ENCODE data around the gene CYP11A1.

CYP11A1 gene

DNA sequence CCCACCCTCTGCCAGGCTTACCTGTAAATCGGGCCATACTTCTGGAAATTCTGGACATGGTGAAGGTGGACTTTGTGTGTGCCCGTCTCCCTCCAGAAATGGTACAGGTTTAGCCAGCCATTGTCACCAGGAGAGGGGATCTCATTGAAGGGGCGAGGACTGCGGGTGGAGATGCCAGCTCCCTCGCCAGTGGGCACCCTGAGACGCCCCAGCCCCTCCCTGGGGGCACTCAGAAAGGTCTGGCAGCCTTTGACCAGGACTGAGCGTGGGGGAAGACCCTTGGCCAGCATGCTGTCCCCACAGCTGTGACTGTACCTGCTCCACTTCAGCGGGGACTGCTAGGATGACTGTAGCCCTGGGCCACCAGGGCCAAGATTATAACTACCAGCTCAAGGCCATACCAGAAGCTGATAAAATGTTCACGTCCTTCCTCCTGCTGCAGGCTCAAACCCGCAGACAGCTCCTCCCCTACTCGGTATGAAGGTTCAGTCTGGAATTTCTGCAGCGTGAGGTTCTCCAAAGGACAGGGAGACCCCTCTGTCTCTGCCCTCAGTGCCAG is at the start of gene CYP11A1:
CYP11A1 (minus strand) TSS at position 351 of the 559 bp plus-strand sequence; CDS start at position 290, 61 bp downstream.
- DNase-seq, result no peak

DNA sequence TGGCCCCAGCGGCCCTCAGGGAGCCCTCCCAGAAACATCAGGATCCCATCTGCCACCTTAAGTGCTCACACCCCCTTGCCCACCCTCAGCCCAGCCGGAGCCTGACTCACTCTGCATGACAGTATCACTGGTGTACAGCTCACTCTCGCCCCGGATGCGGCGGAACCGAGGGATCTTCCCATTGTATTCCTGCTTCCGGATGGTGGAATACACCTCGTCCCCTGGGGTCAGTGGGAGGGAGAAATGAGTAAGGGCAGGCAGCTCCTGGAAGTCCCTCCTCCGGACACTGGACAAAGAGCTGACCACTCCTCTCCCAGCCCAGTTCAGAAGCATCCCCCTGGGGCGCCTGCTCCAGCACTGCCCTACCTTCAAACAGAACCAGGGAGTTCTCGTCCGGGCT is 49.8 kb upstream of the CYP11A1 start:
- DNase-seq, result no peak

DNA sequence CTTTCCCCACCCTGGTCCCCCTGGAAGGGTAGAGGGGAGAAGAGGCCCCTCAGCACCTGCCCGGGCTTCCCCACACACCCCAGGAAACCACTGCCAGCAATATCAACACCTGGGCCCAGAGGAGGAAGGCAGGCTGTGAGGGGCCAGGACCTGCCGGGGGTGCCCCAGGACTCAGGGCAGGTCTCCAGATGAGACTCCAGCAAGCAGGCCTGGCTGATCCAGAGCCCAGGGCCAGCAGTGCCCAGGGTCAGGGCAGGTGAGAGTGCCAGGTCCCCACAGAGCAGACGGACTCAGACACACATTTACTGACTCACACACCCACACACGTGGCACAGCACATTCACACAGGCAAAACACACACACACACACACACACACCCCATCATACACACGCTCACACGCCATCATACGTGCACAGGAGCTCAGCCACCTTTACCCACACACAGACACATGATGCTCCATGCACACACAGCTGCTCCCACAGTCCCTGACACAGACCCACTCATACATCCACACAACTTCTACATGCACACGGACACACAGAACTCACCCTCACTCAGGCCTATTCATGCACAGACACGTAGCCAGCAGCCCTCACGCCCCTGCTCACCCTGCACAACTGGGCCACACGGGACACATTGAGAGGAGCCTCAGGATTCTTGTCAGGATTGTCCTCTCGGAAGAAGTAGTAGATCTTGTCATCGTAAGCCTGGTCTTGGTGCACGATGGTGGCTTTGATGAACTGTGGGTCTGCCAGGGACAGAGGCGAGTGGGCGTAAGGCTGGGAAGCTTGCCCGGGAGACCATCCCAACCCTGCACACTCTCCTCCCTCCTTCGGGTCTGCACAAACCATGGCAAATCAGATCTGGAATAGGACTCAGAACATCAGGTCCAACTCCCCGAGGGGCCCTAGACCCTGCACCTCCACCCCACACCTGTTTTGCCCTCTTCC is 48.8 kb upstream of the CYP11A1 start:
- no peak for DNase-seq

DNA sequence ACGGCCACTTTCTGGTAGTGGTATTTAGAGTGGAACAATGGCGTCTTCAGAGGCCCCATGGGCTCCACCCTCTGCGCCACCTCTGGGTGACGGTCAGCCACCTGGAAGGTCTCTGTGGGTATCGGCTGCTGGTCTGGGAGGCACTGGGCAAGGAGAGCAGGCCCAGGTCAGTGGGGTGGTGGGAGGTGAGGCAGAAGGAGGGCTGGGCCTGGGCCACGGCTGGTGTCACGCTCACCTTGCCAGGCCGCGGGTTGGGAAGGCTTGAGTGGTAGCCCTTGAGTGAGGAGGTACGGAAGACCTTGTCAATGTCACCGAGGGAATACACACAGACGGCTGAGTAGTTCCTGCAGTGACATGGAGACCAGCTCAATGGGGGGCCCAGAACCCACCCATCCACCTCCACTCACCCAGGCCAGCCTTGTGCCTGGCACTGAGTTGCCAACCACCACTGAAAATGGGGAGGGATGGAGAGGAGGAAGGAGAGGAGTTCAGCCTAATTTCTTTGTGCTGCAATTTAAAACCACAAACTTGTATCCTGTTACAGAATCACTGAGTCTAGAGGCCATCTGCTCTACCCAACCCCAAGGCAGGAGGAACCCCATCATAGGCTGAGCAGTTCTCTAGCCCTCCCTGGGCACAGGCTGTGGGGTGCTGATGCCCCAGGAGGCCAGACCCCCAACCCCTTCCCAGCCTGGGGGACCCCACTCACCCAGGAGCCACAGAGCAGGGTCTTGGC is 47.3 kb upstream of the CYP11A1 start:
- no peak for DNase-seq

DNA sequence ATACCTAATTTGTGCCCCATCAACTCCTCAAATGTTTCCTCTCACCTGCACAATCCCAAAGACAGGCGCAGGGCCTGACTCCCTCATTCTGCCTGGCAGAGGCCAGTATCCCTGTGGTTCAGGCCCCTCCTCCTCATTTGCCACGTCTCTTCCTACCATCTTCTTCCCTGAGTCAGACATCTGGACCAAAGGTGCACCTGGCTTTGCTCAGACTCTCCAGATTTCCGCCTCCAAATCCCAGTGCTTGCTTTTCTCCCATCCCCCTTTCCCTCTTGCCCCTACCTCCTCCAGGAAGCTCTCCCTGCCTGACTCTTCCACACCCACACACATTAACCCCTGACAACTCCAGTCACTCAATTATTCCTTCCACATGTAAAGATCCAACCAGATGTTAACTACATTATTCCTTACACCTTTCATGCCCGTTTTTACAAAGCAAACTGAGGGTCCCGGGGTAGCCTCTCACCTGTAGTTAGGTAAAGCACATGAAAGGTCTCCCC is 46.7 kb upstream of the CYP11A1 start:
- DNase-seq, result no peak

DNA sequence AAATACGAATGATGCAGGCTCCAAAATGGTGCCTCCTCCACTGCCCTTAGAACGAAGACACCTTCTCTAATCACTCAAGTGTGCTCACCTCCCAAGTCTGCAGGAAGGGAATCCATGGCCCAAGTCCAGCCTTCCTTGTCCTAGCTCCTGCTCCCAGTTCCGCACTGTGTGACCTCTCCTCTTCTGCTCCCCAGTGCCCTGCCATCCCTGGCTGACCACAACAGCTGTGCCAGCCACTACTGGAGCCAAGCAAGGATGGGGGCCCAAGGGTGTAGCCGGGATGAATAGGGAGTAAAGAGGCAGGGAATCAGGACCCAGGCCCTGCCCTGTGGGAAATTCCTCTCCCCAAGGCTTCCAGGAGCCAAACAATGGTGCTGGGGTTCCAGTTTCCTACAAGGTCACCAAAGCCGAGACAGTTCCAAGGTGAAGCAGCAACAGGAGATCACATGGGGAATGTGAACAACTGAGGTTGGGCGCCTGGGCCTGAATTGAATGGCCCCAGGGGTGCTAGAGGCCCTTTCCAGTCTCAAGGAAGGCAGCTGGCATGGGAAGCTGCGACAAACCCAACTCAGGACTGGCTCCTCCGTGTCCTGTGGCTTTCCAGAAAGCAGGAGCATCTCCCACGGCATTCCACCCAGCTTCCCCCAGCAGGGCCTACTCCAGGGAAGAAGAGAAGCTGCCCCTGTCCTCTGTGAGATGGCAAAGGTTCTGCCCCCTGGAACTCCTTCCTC is 46.1 kb upstream of the CYP11A1 start:
- DNase-seq, result no peak

DNA sequence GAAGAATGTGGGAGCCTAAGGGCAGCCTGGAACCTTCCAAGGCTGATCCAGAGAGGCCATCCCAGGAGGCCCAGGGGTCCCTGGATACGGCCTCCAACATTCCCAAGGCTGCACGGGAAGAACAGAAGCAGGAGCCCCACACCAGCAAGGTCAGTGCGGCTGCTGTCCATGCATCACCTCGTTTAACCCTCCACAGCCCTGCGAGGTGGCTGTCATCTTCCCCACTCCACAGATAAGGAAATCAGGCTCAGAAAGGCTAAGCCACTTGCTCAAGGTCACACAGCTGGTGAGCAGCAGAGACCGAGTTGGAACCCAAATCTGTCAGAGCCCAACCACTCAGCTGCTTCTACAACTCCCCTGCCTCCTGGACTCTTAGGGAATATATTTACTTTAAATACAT is 44.7 kb upstream of the CYP11A1 start:
- DNase-seq, result no peak

DNA sequence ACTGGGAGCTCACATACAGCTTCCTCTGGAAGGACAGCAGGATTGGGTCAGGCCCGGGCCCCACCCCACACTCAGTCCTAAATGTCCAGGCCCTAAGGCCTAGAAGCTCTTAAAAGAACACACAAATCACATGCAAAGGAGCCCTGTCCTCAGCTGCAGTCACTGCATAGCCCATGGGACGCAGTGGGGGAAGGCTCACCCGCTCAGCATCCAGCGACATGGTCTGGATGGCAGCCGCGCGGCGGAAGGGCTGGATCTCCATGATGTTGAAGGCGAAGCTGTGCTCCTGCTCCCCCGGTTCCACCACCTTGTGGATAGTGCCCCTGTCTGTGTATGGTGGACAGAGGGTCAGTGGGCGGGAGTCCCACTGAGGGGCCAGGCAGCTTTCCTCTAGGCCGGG is 44.2 kb upstream of the CYP11A1 start:
- DNase-seq, result no peak

DNA sequence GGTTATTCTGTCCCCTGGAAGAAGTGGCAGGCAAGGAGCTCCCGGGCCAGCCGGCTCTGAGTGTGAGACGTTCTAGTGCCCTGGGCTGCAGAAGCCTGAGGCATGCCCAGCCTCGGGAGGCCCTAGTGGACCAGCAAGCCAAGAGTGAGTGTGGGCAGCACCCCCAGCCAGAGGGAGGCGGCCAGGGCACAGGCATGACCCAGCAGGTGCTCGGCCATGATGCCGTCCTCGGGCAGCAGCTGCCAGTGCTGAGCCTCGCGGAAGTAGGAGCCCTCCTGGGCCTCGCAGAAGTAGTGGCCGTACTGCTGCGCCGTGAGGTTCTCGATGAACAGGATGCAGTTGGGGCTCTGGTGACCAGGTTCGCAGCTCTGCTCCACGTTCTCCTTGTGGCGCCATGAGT is 43.1 kb upstream of the CYP11A1 start:
- no peak for DNase-seq

DNA sequence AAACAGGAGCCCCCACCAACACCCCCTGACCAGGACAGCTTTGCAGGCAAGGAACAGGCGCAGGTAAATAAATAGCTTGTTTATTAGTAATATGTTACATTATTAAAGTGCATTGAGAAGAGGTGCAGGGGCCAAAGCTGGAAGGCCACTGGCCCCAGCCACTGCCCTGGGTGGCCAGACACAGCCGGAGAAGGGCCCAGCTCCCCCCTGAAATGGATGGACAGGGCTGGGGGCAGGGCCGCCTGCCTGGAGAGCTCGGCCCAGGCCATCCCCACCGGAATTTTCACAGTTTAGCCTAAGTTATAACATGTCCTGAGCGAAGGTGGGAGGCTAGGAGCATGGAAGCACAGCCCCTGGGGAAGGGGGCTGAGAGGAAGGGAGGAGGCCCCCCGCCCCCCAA is 41.8 kb upstream of the CYP11A1 start:
- no peak for DNase-seq

DNA sequence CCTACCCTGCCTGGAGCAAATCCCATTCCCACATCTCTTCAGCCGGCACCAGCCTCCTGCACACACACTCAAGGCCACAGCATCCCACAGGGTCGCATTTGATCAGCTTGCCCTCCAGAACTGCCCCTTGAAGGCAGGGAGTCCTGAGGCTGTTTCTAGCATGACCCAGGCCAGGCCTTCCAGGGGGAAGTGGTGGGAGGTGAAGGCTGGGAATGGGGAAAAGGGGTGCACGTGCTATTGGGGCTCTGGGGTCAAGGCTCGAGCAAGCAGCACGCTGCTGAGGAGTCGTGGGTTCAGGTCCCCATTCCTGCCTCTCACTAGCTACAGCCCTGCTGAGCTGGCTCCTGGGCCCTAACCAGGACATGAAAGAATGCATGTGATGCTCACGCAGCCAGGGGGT is 41.4 kb upstream of the CYP11A1 start:
- no peak for DNase-seq

DNA sequence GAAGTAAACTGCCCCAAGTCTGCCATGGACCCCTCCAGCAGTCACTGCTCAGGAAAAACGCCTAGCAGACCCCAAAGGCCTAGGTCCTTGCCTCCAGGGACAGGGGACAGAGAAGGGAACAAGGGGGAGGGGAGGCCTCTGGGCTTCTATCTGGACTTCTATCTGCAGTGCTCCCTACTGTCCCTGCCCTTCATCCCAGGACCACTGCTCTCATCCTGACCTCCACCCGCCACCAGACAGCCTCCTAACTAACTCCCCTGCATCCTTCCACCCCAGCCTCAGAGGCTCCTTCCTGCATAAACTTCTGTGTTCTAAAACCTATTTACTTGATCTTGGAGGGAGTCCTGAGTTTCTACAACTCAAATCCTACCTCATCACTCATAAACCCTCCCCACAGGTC is 40.9 kb upstream of the CYP11A1 start:
- no peak for DNase-seq

DNA sequence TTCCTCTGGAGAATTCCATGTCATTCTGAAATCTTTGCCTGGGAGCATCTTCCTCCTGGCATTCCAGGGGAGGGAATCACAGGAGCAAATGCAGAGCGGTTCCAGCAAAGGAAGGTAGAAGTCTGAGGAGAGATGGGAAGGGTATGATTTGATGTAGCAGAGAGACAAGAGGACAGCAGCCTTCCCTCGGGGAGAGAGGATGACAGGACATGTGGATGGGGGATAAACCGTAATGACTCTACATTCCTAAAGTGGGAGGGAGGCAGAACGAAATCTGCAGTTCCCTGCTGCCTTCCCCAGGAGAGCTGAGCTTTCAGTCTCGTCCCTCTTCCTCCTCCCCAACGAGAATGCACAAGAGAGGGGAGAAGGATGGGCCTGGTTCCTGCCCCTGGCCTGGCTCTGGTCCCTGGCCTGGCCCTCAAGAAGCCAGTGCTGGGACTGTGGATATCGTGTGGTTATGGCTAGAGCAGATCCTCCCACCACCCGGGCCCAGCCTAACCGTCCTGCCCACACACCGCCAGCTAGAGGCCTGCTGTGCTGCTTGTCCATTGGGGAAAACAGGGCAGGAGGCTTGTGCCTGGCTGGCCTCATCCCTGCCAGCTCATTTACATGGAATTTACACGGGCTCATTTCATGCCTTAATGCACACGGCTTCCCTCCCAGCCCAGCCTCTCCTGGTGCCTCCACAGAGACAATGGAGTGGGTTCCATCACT is 39.7 kb upstream of the CYP11A1 start:
- DNase-seq, result no peak

DNA sequence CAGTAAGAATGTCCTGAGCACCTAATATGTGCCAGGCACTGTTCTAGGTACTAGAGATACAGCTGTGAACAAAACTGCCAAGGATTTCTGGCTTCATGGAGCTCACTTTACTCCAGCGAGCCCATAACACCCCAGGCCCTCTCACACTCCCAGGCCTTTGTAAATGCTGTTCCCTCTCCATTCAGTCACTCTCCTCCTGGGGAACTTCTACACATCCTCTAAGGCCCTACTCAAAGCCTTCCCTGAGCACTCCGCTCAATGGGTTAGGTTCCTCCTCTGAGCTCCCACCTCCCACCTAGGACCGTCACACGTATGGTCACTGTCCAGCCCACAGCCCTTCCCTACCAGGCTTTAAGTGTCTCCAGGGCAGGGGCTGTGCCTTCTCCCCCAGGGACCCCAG is 39.1 kb upstream of the CYP11A1 start:
- no peak for DNase-seq

DNA sequence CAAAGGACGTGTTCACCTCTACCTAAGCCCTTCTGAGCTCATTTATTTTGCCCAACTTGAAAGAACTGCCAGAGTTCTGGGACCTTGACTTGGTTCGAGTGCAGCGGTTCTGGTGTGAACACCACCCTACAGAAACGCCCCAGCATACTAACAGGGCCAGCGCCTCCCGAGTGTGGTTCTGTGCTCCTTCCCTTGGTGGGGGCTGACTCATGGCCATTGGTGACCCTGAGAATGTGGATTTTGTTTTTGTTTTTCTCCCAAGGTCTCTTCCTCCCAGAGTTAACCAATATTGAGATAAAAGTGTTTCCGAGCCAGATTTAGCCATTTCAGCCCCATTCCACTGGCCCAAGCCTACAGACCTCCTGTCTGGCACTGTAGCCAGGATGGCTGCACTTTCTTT is 38.4 kb upstream of the CYP11A1 start:
- no peak for DNase-seq

DNA sequence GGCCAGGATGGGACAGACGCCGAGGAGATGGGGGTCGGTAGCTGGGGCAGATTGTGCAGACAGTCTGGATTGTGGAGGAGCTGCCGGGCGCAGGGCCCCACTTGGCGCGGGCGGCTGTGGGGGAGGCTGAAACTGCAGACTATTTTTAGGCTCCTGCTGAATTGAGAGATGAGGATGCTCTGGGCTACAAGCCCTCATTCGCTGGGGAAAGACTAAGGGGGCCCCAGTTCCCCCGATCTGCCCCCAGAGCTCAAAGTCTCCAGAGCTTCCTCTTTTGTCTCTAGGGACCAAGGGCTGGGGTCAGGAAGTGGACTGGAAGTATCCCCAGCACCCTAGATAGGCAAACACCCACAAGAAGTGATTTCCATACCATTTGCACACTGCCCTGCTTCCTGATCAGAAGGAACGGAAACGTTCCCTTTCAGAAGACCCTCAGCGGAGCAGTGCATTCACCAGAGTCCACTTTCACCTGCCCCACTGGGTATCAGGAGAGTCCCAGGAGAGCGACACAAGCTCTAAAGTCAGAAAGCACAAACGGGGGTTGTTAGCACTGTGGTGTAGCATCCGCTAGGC is 36.6 kb upstream of the CYP11A1 start:
- no peak for DNase-seq

DNA sequence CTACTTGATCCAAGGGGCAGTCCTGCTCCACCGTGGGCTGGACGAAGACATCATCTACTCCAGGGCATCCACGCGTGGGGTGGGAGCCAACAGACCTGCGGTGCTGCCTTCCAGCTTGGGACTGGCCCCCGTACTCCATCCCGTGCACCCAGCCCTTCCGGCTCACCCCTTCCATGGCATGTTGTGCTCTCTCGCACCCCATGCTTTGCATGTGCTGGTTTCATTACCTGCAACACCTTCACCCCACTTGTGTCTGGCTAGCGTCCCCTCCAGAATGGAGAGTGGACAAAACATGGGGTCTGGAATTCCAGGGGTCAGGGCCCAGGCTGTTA is 36.1 kb upstream of the CYP11A1 start:
- no peak for DNase-seq

DNA sequence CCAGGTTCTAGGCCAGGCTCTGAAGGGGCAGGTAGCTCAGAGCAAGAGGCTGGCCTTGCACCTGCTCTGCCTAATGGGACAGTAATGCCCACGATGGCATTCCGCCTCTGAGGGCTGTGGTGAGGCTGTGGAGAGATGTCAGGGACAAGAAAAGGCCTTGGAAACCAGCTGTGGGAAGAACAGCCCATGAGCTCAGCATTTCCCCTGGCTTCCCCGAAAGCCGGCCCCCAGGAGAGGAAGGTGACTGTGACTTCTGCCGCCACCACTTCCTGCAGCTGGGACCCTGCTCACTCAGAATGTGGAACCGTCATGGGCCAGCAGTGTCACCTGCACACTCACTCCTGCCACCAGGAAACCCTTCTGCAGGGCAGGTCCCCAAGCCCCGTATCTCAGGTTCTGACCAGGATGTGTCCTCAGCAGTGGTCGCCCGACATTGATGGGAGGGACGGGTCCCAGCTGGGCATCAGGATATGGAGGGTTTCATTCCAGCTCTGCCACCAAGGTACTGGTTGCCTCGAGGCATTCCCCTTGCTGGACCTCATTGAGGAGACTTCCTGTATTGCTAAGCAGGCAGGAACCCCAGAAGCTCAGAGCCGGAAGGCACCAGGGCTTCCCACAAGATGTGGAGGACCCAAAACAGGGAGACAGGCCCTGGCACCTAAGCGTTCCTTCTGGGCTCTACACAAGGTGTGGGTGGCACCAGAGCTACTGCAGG is 35.6 kb upstream of the CYP11A1 start:
- DNase-seq, result peak; percentile 62

DNA sequence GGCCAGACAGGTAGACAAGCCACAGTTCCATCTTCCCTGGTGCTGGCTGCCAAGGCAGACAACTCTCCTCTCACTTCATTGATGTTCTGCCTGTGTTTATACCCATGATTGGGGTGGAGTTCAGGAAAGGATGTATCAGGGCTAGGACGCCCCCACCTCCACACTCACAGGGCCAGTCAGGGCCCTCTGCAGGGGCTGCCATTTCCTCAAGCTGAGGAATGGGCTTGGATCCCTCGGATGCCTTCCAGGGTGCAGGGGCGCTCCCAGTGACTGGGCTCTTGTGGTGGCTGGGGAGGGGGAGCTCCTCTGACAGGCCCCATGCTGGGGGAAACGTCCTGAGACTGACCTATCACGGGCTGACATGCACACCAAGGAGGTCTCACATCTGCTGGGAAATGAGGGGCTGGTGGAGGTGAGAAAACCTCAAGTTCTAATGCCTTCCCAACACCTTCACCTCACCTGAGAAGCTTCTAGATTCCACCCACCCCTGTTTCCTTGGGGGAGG is 34.9 kb upstream of the CYP11A1 start:
- no peak for DNase-seq

DNA sequence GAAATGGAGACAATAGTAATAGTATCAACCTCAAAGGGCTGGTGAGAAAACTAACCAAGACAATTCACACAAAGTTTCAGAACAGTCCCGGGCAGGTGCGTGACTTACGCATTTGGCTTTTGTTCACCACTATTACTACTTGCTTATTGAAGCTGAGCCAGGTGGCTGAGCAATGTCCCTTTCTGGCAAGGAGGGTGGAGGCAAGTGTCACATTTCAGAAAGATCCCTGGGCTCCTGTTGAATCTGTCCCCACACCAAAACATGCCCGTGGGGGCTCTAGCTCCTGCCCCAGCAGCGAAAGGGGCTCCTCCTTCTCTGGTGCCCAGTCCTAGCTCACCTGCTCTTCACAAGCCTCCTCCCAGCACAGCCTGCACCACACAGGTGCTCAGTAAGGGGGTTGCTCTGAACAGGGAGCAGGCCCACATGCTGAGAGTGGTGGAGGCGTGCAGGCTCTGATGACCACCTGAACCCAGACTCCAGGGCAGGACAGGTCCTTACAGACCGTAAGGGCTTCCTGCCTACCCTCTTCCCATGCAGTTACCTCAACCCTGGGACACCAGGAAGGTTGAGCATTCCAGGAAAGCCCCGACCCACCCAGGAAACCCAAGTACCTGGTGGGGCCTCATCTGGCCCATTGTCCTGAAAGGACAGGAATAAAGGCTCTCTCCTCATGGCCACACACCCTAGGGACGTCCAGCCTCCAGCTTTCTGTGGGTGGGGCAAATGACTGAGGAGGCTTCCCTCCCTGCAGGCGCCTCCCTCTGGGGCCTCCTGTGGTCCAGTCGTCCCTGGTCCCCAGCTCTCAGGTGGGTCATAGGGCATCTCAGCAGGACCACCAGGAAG is 33.7 kb upstream of the CYP11A1 start:
- no peak for DNase-seq
